ENCODE measurements around the gene XCR1. TPM values are rescaled to one million over a fixed set of nuclear protein-coding genes. Genes with fewer than 3 reads are reported as not detected.
"Not testable (repeated sequence)": the region's sequence is repeated elsewhere in the genome, so short reads cannot be mapped to it uniquely, and the experiment has no call there.

Gene XCR1
- total RNA-seq, 1 donor from 2014 or later = 0.66 TPM

- DNase-seq (ENCODE audit: low spot score) = not testable (repeated sequence)
These were observed 18.9 kb upstream of the XCR1 start for GRCh38 chr3:46046231-46046630.

- no peak for DNase-seq (ENCODE audit: low spot score)
These were observed 11.6 kb upstream of the XCR1 start for GRCh38 chr3:46038916-46039315.

- not testable (repeated sequence) for DNase-seq (ENCODE audit: low spot score)
These were observed 10.8 kb upstream of the XCR1 start for GRCh38 chr3:46038071-46038470.

- DNase-seq (ENCODE audit: low spot score) = no peak
These were observed 8.9 kb upstream of the XCR1 start for GRCh38 chr3:46036191-46036590.

- DNase-seq (ENCODE audit: low spot score) = no peak
These were observed 4.5 kb upstream of the XCR1 start for GRCh38 chr3:46031747-46032146.

- no peak for DNase-seq (ENCODE audit: low spot score)
These were observed 4.0 kb upstream of the XCR1 start for GRCh38 chr3:46031269-46031668.

GRCh38 chr3:46030626-46031025, 3.3 kb upstream of the XCR1 start:
- no peak for DNase-seq (ENCODE audit: low spot score)

GRCh38 chr3:46029953-46030543, 2.8 kb upstream of the XCR1 start:
- DNase-seq (ENCODE audit: low spot score) = no peak

GRCh38 chr3:46027736-46028397, 584 bp upstream of the XCR1 start:
- no peak for DNase-seq (ENCODE audit: low spot score)

GRCh38 chr3:46025139-46025538, 2.1 kb downstream of the XCR1 start:
- no peak for DNase-seq (ENCODE audit: low spot score)

- no peak for DNase-seq (ENCODE audit: low spot score)
These were observed 3.2 kb downstream of the XCR1 start for GRCh38 chr3:46024131-46024530.

- DNase-seq (ENCODE audit: low spot score) = no peak
These were observed 4.1 kb downstream of the XCR1 start for GRCh38 chr3:46022909-46023785.

GRCh38 chr3:46021516-46021915, 5.8 kb downstream of the XCR1 start:
- no peak for DNase-seq (ENCODE audit: low spot score)

GRCh38 chr3:46020766-46021510, 6.3 kb downstream of the XCR1 start:
- DNase-seq (ENCODE audit: low spot score) = no peak

GRCh38 chr3:46019707-46020106, 7.6 kb downstream of the XCR1 start:
- no peak for DNase-seq (ENCODE audit: low spot score)

- no peak for DNase-seq (ENCODE audit: low spot score)
These were observed 9.6 kb downstream of the XCR1 start for GRCh38 chr3:46017720-46018119.

GRCh38 chr3:46013316-46014094, 13.8 kb downstream of the XCR1 start:
- DNase-seq (ENCODE audit: low spot score) = no peak

GRCh38 chr3:46012246-46012645, 15.0 kb downstream of the XCR1 start:
- no peak for DNase-seq (ENCODE audit: low spot score)

- no peak for DNase-seq (ENCODE audit: low spot score)
These were observed 16.7 kb downstream of the XCR1 start for GRCh38 chr3:46010519-46011113.

- no peak for DNase-seq (ENCODE audit: low spot score)
These were observed 19.2 kb downstream of the XCR1 start for GRCh38 chr3:46008058-46008457.

GRCh38 chr3:46007280-46007679, 20.0 kb downstream of the XCR1 start:
- no peak for DNase-seq (ENCODE audit: low spot score)

All from mucosa of gallbladder (tissue), 1 donor.